ENCODE results near the gene MMRN1.

DNA sequence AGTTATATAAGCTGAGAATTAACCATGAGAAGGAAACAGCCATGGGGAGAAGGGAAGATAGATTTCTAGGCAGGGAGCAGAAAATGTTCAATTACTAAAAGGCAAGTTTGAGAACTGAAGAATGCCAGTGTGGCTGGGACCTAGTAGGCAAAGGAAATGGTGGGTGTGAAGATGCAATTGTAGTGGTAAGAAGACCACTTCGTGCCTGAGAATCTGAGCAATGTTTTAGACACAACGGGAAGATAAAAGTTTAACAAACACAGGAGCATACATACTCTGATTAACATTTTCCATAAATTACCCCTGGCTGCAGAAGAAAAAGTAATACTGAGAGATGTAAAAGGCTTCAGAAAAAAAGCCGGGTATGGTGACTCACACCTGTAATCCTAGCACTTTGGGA is 18.1 kb upstream of the MMRN1 start:
- TF ChIP-seq SUZ12 (IDR thresholded peaks at IDR 0.05; ENCODE audit: extremely low read depth, insufficient read depth, insufficient read length): no peak
- no peak for TF ChIP-seq ZNF274 (IDR thresholded peaks at IDR 0.05; ENCODE audit: low read depth, low read length)
- TF ChIP-seq YY1 (IDR thresholded peaks at IDR 0.05; ENCODE audit: insufficient read depth, insufficient read length): no peak

Measured in NT2/D1 (cell line).